Measurements from ENCODE around the gene LRSAM1. TPM values are rescaled to one million over a fixed set of nuclear protein-coding genes. Genes with fewer than 3 reads are reported as not detected.

Gene LRSAM1

GRCh38 chr9:127550751-127551150 is 99.4 kb downstream of the LRSAM1 start:
- Histone ChIP-seq H2BK15ac (ENCODE audit: low read length) (no peak overlapping the region), H2BK12ac (ENCODE audit: low read length) (no peak overlapping the region), H4K8ac (ENCODE audit: low read depth, low read length) (no peak overlapping the region), H3K9ac (ENCODE audit: low read depth, low read length, poor library complexity) (peak overlapping the region; percentile 2), H2BK120ac (ENCODE audit: low read depth, low read length) (no peak overlapping the region), H3K27me3 (ENCODE audit: control insufficient read depth in 3 of 3, insufficient read depth in 3 of 3, low read depth in 1 of 3, low read length in 3 of 3) (no peaks in the 10 kb centered on the region), H3K36me3 (replicated peaks in 1 of 2; ENCODE audit: control insufficient read depth in 2 of 2, insufficient read depth in 2 of 2, low read length in 2 of 2) (no peaks in the 10 kb centered on the region), H3K4me1 (ENCODE audit: control insufficient read depth in 2 of 2, insufficient read depth in 1 of 2, low read depth in 1 of 2, low read length in 2 of 2) (peaks cover 12 to 20% of the 10 kb centered on the region in 2 donors), H3K14ac (ENCODE audit: low read length) (no peak overlapping the region), H2AFZ (ENCODE audit: low read length) (no peak overlapping the region), H3K4me3 (ENCODE audit: low read length in 2 of 2) (no peak overlapping the region), H3K4me2 (ENCODE audit: insufficient read depth, low read length, poor library complexity, severe bottlenecking) (no peak overlapping the region), H3K27ac (replicated peaks; ENCODE audit: low read length) (no peak overlapping the region), H2BK5ac (ENCODE audit: low read length) (no peak overlapping the region), H3K4ac (ENCODE audit: low read length) (no peak overlapping the region), H3K79me1 (ENCODE audit: low read depth, low read length) (peaks cover 3% of the 10 kb centered on the region), H2AK5ac (ENCODE audit: low read depth, low read length) (no peak overlapping the region), H3K23ac (ENCODE audit: low read depth, low read length, poor library complexity) (no peak overlapping the region), H3K18ac (ENCODE audit: low read length) (no peak overlapping the region), H4K91ac (ENCODE audit: low read depth, low read length, poor library complexity) (no peak overlapping the region), H3K9me3 (replicated peaks in 1 of 2; ENCODE audit: control insufficient read depth in 2 of 2, insufficient read depth in 1 of 2, low read depth in 1 of 2, low read length in 2 of 2) (no peaks in the 10 kb centered on the region)
- no CpG with 5 or more reads among the region's 14 CpGs for WGBS, 2 donors (ENCODE audit: extremely low coverage in 2 of 2, insufficient read length in 2 of 2, insufficient replicate concordance in 1 of 2)
- DNase-seq (ENCODE audit: low spot score) = no peak

Small RNAs within 50 kb of the gene (small RNA-seq; reads per million reads assigned to genes)
- gene RF00019 (ENCODE audit: insufficient read depth) (not detected), gene SNORA65 (ENCODE audit: insufficient read depth) (342 reads per million, percentile 98 among the genes with 10 or more reads in this experiment)

Measured in neuronal stem cell (in vitro differentiated cells).